Measurements from ENCODE around the gene ENTPD2.
"Not testable (repeated sequence)": the region's sequence is repeated elsewhere in the genome, so short reads cannot be mapped to it uniquely, and the experiment has no call there.

The ENTPD2 gene

DNA sequence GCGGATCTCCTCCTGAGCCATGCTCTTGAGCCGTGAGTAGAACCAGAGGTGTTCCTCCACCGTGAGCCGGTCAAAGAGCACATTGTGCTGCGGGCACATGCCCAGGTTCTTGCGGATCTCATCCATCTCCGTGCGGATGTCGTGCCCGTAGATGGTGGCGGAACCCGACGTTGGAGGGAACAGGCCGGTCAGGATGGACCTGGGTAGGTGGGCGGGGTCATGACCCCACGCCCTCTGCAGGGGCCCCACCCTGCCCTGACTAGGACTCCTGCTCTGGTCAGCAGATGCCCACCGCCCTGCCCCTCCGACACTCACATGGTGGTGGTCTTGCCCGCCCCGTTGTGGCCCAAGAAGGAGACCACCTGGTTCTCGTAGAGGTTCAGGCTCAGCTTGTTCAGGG, 37.9 kb downstream of the ENTPD2 start:
- no peak for DNase-seq (ENCODE audit: low spot score)

- DNase-seq (ENCODE audit: low spot score): no peak
Observed at GRCh38 chr9:137015540-137015930, 38.3 kb downstream of the ENTPD2 start.

- no peak for DNase-seq (ENCODE audit: low spot score)
Observed at GRCh38 chr9:137014776-137015539, 38.9 kb downstream of the ENTPD2 start.

DNA sequence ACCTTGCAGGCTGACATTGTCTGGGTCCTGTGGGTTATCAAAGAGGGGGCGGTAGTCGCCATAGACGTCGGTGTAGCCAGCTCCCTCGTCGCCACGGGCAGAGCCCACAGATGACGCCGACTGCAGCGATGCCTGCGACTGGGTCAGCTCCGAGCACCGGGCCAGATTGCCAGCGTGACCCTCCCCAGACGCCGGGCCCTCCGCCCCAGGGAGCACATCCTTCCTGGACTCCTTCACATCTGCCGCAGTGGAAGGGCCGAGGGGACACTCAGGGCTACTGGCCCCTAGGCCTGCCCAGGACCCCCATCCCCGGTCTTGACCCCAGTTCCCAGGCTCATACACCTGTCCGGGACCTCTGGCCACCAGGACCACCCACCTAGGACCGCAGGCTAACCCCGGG, 39.7 kb downstream of the ENTPD2 start:
- DNase-seq (ENCODE audit: low spot score): no peak

DNA sequence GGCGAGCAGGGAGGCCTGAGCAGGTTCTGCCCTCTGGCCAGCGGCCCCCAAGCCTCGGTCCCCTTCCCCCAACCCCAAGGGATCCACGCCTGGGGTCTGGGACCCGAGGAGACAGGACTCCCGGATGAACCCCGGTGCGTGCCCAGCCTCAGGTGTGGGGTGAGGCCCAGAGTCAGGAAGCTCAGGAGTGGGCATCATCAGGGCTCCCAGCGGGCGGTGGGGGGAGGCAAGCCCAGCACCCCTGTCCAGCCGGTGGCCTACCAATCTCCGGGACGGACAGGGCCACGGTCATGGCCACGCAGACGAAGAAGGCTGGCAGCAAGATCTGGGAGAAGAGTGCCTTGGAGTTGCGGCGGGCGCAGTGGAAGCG, 40.3 kb downstream of the ENTPD2 start:
- DNase-seq (ENCODE audit: low spot score): no peak

GRCh38 chr9:137012694-137013570, 40.9 kb downstream of the ENTPD2 start:
- no peak for DNase-seq (ENCODE audit: low spot score)

GRCh38 chr9:137011907-137012675, 41.8 kb downstream of the ENTPD2 start:
- no peak for DNase-seq (ENCODE audit: low spot score)

DNA sequence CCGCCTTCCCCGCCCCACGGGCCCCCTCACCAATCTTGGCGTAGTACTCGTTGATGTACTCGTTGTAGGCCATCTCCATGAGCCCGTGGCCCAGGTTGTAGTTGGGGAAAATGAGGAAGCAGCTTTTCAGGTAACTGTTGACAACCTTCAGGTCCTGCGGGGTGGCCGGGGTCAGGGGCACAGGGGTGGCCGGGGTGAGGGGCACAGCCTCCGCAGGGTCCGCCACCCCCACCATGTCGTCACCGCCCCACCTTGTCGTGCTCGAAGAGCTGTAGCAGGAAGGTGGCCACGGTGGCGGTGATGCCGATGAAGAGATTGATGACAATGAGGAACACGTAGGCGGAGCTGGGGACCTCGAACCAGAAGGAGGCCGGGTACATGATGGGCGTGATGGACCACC, 42.7 kb downstream of the ENTPD2 start:
- DNase-seq (ENCODE audit: low spot score): no peak

DNA sequence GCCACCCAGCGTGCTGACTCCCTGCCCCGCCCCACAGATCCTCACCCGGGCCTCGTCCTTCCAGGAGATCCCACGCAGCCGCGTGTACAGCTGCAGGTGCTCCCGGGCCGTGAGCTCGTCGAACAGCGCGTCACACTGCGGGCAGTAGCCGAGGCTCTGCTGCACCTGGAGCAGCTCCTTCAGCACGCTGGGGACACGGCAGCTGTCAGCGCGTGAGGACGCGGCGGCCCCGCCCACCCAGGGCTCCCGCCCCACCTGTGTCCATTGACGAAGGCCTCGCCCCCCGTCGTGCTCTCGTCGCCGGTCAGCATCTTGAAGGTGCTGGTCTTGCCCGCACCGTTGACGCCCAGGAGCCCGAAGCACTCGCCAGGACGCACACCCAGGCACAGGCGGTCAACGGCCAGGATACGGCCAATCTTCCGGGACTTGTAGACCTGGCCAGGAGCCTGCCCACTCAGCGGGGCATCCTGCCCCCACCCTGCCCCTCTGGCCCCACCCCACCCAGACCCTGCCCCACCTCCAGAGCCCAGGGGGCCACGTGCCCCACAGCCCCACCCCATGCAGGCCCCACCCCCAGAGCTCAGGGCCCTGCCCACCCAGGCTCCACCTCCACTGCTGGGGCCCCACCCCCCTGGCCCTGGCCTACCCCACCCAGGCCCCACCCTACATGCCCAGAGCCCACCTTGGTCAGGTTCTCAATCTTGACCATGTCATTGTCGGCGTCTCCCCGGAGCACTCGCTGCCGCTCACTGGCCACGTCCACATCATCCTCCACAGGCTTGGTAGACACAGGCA, 43.7 kb downstream of the ENTPD2 start:
- DNase-seq (ENCODE audit: low spot score): no peak

DNA sequence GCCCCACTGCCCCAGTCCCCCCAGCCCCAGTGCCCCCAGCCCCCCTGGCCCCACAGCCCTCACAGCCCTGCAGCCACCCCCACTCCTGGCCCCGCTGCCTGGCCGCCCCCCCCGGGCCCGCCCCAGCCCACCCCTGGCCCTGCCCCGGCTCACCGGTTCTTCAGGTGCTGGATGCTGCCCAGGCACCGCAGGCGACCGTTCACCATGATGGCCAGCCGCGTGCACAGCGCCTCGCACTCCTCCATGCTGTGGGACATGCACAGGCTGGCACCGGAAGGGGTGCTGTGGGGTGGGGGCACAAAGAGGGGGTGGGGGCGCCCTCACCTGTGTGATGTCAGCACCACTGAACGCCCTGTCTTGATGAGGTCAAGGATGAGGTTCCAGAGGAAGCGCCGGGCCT, 44.6 kb downstream of the ENTPD2 start:
- no peak for DNase-seq (ENCODE audit: low spot score)

GRCh38 chr9:137008312-137008711, 45.5 kb downstream of the ENTPD2 start:
- no peak for DNase-seq (ENCODE audit: low spot score)

GRCh38 chr9:137007816-137008270, 46.0 kb downstream of the ENTPD2 start:
- DNase-seq (ENCODE audit: low spot score): no peak

DNA sequence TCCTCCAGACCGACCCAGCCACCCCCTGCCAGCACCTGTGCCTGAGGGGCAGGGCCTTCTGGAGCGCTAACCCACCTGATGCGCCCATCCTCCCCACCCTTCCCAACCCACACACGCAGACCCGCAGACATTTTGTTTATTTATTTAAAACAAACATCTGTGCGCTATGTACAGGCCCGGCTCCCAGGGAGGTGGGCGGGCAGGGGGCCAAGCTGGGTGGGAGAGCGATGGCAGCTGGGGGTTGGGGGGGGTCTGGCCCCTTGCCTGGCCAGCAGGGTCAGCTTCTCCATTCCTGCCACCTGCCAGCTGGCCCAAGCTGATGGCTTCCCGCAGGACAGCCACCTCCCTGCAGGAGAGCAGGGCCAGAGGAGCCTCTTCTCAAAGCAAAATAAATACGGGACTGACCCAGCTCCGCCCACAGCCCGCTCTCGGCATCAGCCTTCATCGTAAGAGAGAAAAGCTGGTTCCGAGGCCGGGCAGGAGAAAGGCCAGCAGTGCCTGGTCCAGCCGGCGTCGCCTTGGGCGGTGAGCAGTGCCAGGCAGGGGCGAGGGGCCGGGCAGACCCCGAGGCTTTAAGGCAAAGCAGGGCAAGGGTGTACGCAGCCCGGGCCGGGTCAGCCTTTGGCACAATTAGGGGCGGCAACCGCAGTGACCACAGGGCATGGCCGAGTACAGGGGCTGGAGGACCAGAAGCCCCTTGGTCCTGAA, 46.6 kb downstream of the ENTPD2 start:
- DNase-seq (ENCODE audit: low spot score): no peak

DNA sequence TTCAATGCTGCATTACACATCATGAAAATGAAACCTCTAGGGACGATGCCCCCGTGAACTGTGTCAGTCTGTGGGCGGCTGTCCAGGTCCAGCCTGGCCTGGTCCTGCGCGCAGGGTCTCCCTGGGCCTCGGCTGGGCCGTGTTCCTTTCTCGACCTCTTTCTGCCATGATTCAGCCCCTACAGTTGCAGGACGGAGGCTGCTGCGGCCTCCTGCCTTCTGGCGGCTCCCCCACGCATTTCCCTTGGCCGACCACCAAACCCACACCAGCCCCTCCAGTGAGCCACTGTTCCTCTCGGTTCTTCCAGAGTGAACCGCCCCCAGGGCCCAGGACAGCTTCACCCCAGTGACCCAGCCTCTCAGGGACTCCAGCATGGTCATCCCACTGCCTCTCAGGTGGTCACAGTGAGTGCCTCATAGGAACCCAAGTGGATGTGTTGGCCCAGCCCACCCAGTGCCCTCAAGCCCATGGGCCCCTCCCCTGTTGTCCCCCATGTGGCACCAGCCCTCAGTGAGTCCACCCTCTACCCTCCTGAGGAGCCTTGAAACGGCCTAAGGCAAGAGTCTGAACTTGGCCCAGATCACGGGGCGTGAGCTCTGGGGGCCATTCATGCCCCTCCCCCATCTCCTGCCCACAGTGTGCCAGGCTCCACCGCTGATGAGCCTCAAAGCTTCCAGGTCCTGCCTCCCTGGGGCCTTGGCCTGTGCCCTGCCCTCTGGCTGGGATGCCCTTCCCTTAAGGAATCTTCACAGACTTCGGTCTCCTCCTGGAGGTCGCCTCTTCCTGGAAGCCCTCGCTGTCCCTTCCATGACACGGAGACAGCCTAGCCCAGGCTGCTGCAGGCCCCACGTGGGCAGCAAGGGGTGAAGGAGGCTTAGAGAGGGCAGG, 47.5 kb downstream of the ENTPD2 start:
- no peak for DNase-seq (ENCODE audit: low spot score)

GRCh38 chr9:137004285-137004684, 49.6 kb downstream of the ENTPD2 start:
- not testable (repeated sequence) for DNase-seq (ENCODE audit: low spot score)

- no peak for DNase-seq (ENCODE audit: low spot score)
Observed at GRCh38 chr9:137002646-137003041, 51.2 kb downstream of the ENTPD2 start.

GRCh38 chr9:137001857-137002645, 51.8 kb downstream of the ENTPD2 start:
- DNase-seq (ENCODE audit: low spot score): no peak

- DNase-seq (ENCODE audit: low spot score): no peak
Observed at GRCh38 chr9:137000177-137000930, 53.5 kb downstream of the ENTPD2 start.
